Measurements from ENCODE around the gene BAHCC1. TPM values are rescaled to one million over a fixed set of nuclear protein-coding genes. Genes with fewer than 3 reads are reported as not detected.

Gene BAHCC1
- total RNA-seq, 2 donors from 2014 or later: 12.5 to 26.3 TPM

GRCh38 chr17:81400996-81401722 is 5.9 kb downstream of the BAHCC1 start:
- Histone ChIP-seq H3K27ac (peak overlapping the region; percentile 88), H3K36me3 (no peaks in the 10 kb centered on the region), H3K27me3 (no peaks in the 10 kb centered on the region), H3K4me3 (no peak overlapping the region), H3K4me1 (peaks cover 22% of the 10 kb centered on the region), H3K9ac (ENCODE audit: low read depth in 2 of 2, low read length in 2 of 2) (peak overlapping the region in 1 of 2 donors; percentile 82), H3K9me3 (no peaks in the 10 kb centered on the region)
- DNase-seq: no peak
- TF ChIP-seq CTCF (IDR thresholded peaks at IDR 0.05): no peak
- intact Hi-C loops (cut with DNase I): loop anchor here (5.0 kb wide), 2 partner anchors 81 to 109 kb away; no protein-coding TSS in a partner anchor

- Histone ChIP-seq H3K4me3 (no peak overlapping the region), H3K36me3 (no peaks in the 10 kb centered on the region), H3K27ac (peak overlapping the region; percentile 88), H3K4me1 (peaks cover 27% of the 10 kb centered on the region), H3K9me3 (no peaks in the 10 kb centered on the region), H3K9ac (ENCODE audit: low read depth in 2 of 2, low read length in 2 of 2) (peak overlapping the region; percentile 21 to 32), H3K27me3 (no peaks in the 10 kb centered on the region)
- peak; percentile 62 for DNase-seq
- intact Hi-C loops (cut with DNase I): loop anchor here (5.0 kb wide), 2 partner anchors 80 to 110 kb away; no protein-coding TSS in a partner anchor
- TF ChIP-seq CTCF (IDR thresholded peaks at IDR 0.05): peak; percentile 15
Observed at GRCh38 chr17:81401723-81402529, 6.7 kb downstream of the BAHCC1 start.

- intact Hi-C loops (cut with DNase I): loop anchor here (5.0 kb wide), 2 partner anchors 80 to 110 kb away; no protein-coding TSS in a partner anchor
- DNase-seq: no peak
Observed at GRCh38 chr17:81402530-81402941, 7.3 kb downstream of the BAHCC1 start.

GRCh38 chr17:81402981-81403467 is 7.8 kb downstream of the BAHCC1 start:
- no peak overlapping the region for H3K4me3 ChIP-seq
- H3K36me3 ChIP-seq: no peaks in the 10 kb centered on the region
- DNase-seq: no peak
- no peaks in the 10 kb centered on the region for H3K27me3 ChIP-seq
- no peak for TF ChIP-seq CTCF (IDR thresholded peaks at IDR 0.05)
- no peaks in the 10 kb centered on the region for H3K9me3 ChIP-seq
- intact Hi-C loops (cut with DNase I): loop anchor here (5.0 kb wide), 2 partner anchors 79 to 111 kb away; no protein-coding TSS in a partner anchor
- peaks cover 27% of the 10 kb centered on the region for H3K4me1 ChIP-seq
- no peak overlapping the region for H3K9ac ChIP-seq (ENCODE audit: low read depth in 2 of 2, low read length in 2 of 2)
- peak overlapping the region; percentile 88 for H3K27ac ChIP-seq

More at GRCh38 chr17:81402530-81402941, 7.3 kb downstream of the BAHCC1 start:
- Histone ChIP-seq H3K27me3 (no peaks in the 10 kb centered on the region), H3K4me3 (no peak overlapping the region), H3K4me1 (peaks cover 27% of the 10 kb centered on the region), H3K27ac (peak overlapping the region; percentile 88), H3K36me3 (no peaks in the 10 kb centered on the region), H3K9ac (ENCODE audit: low read depth in 2 of 2, low read length in 2 of 2) (no peak overlapping the region), H3K9me3 (no peaks in the 10 kb centered on the region)
- no peak for TF ChIP-seq CTCF (IDR thresholded peaks at IDR 0.05)

Measured in colonic mucosa (tissue), 4 donors.